GM18870 (cell line): Measurements from ENCODE around the gene AIMP2.
A peak's percentile ranks its signal among the peaks of the same experiment; 100 is the strongest.
"Not testable (repeated sequence)": the region's sequence is repeated elsewhere in the genome, so short reads cannot be mapped to it uniquely, and the experiment has no call there.

Experiments used
- ATAC-seq: cut with Tn5 transposase; IDR thresholded peaks from one replicate; pipeline ENCODE4 v1.9.1; 2021; ENCODE audit warnings: moderate library complexity; ENCODE audit not compliant: unreplicated experiment

Gene AIMP2

GRCh38 chr7:6008668-6009611 is at the start of gene AIMP2, which contains the start of gene PMS2:
TSS of gene AIMP2 (plus strand) at chr7:6009272. CDS start at chr7:6009364, 92 bp downstream.
TSS of gene PMS2 (minus strand) at chr7:6009049. CDS start at chr7:6009019, 30 bp downstream.
- peak; percentile 85 for ATAC-seq

- not testable (repeated sequence) for ATAC-seq
Measured at GRCh38 chr7:5963205-5963604, 45.9 kb upstream of the AIMP2 start.

GRCh38 chr7:5963810-5964209 is 45.3 kb upstream of the AIMP2 start:
- ATAC-seq: not testable (repeated sequence)

GRCh38 chr7:5970347-5970911 is 38.6 kb upstream of the AIMP2 start, which contains the start of gene RSPH10B:
TSS of gene RSPH10B (minus strand) at chr7:5970689. CDS start at chr7:5967116, 3,573 bp downstream.
- not testable (repeated sequence) for ATAC-seq

GRCh38 chr7:5973580-5973979 is 35.5 kb upstream of the AIMP2 start:
- not testable (repeated sequence) for ATAC-seq

GRCh38 chr7:5979680-5980314 is 29.3 kb upstream of the AIMP2 start:
- not testable (repeated sequence) for ATAC-seq

- ATAC-seq: not testable (repeated sequence)
Measured at GRCh38 chr7:5987061-5987460, 22.0 kb upstream of the AIMP2 start.

GRCh38 chr7:5997210-5997808 is 11.8 kb upstream of the AIMP2 start:
- ATAC-seq: no peak

GRCh38 chr7:6007386-6007785 is 1.7 kb upstream of the AIMP2 start:
- ATAC-seq: no peak

- not testable (repeated sequence) for ATAC-seq
Measured at GRCh38 chr7:6007835-6008590, 1.1 kb upstream of the AIMP2 start.

GRCh38 chr7:6010370-6010769 is 1.3 kb downstream of the AIMP2 start:
- ATAC-seq: not testable (repeated sequence)

GRCh38 chr7:6011541-6011940 is 2.5 kb downstream of the AIMP2 start:
- ATAC-seq: no peak

GRCh38 chr7:6012355-6013104 is 3.5 kb downstream of the AIMP2 start:
- no peak for ATAC-seq

GRCh38 chr7:6015917-6016652 is 7.0 kb downstream of the AIMP2 start:
- no peak for ATAC-seq

GRCh38 chr7:6016653-6016966 is 7.5 kb downstream of the AIMP2 start:
- ATAC-seq: no peak

GRCh38 chr7:6020371-6021286 is 11.6 kb downstream of the AIMP2 start:
- no peak for ATAC-seq

- ATAC-seq: no peak
Measured at GRCh38 chr7:6022707-6023106, 13.6 kb downstream of the AIMP2 start.

GRCh38 chr7:6023974-6024435 is 14.9 kb downstream of the AIMP2 start:
- ATAC-seq: no peak
